ENCODE results near the gene IFI27L1. TPM values are rescaled to one million over a fixed set of nuclear protein-coding genes. Genes with fewer than 3 reads are reported as not detected.
A peak's percentile ranks its signal among the peaks of the same experiment; 100 is the strongest.

IFI27L1 gene
- total RNA-seq, 4 donors from 2014 or later, result 7.2 to 11.4 (median 9.3) TPM

DNA sequence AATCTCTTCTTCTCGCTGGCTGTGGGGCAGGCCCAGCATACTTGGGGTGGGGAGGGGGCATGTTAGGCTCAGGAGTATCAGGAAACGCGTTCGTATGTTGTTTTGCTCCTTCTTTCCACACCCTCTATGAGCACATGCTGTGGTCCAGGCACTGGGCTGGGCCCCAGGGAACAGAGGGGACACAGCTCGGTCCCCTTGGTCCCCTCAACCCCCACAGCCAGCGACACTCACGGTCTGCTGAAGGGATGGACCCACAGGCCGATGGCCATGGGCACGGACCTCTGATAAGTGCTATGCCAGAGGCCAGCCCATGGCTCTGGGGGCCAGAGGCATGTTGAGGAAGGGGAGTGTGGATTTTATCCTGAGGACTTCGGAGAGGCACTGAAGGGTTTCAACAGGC lies 35.6 kb downstream of the IFI27L1 start:
- no peak overlapping the region for H3K27ac ChIP-seq
- peak; percentile 46 to 48 for DNase-seq (ENCODE audit: low spot score in 2 of 2)
- H3K4me3 ChIP-seq, result no peak overlapping the region
- no peaks in the 10 kb centered on the region for H3K27me3 ChIP-seq
- H3K4me1 ChIP-seq, result peaks cover 31% of the 10 kb centered on the region
- WGBS, result 93% methylated on average over 10 of the region's 10 CpGs
- no peaks in the 10 kb centered on the region for H3K36me3 ChIP-seq
- TF ChIP-seq POLR2A (IDR thresholded peaks at IDR 0.05), result no peak
- TF ChIP-seq, protein P1, sequence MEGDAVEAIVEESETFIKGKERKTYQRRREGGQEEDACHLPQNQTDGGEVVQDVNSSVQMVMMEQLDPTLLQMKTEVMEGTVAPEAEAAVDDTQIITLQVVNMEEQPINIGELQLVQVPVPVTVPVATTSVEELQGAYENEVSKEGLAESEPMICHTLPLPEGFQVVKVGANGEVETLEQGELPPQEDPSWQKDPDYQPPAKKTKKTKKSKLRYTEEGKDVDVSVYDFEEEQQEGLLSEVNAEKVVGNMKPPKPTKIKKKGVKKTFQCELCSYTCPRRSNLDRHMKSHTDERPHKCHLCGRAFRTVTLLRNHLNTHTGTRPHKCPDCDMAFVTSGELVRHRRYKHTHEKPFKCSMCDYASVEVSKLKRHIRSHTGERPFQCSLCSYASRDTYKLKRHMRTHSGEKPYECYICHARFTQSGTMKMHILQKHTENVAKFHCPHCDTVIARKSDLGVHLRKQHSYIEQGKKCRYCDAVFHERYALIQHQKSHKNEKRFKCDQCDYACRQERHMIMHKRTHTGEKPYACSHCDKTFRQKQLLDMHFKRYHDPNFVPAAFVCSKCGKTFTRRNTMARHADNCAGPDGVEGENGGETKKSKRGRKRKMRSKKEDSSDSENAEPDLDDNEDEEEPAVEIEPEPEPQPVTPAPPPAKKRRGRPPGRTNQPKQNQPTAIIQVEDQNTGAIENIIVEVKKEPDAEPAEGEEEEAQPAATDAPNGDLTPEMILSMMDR (IDR thresholded peaks at IDR 0.05), result no peak
- no peak for TF ChIP-seq EP300 (IDR thresholded peaks at IDR 0.05)
- TF ChIP-seq POLR2AphosphoS5 (IDR thresholded peaks at IDR 0.05), result no peak
- peaks cover 12% of the 10 kb centered on the region for H3K9me3 ChIP-seq

DNA sequence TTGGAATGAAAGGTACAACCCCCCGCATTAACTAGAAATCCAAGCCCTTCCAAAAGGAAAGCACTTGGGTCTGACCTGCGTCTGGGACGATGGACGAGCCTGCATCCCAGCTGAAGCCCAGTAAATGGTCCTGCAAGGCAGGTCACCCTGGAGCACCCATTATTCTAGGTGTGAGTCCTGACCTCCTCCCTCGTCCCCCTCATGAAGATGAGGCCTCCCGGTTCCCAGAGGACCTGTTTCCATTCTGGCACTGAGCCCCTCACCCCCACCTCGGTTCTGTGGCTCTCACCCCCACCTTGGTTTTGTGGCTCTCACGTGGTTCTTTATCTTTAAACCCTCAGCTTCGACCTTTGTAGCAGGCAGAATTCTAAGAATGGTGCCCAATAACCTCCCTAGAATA lies 36.7 kb downstream of the IFI27L1 start:
- Histone ChIP-seq H3K4me3 (no peak overlapping the region), H3K4me1 (peaks cover 25% of the 10 kb centered on the region), H3K36me3 (no peaks in the 10 kb centered on the region), H3K9me3 (peaks cover 12% of the 10 kb centered on the region), H3K27me3 (no peaks in the 10 kb centered on the region), H3K27ac (no peak overlapping the region)
- TF ChIP-seq EP300 (IDR thresholded peaks at IDR 0.05), result no peak
- 82% methylated on average over 9 of the region's 9 CpGs for WGBS
- peak; percentile 18 to 36 for DNase-seq (ENCODE audit: low spot score in 2 of 2)

DNA sequence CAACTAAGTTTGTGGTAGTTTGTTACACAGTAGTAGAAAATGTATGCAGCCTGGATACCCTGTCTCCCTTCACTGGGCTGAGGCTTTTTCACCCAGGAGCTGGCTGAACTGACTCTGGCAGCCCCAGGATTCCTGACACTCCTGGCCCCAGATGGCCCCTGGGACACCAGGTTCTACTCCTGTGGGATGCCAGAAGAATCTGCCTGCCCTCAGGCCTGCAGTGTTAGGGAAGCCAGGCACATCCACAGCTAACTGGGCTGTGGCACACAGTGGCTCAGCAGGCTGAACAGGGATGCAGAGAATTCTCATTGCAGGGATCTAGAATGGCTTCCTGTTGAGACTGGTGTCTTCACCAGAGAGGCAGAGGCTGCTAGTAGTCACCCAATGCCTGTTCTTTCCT lies 38.0 kb downstream of the IFI27L1 start:
- peak; percentile 22 to 24 for DNase-seq (ENCODE audit: low spot score in 2 of 2)
- no peak for TF ChIP-seq POLR2AphosphoS5 (IDR thresholded peaks at IDR 0.05)
- TF ChIP-seq POLR2A (IDR thresholded peaks at IDR 0.05), result no peak
- TF ChIP-seq, protein P1 (IDR thresholded peaks at IDR 0.05), result no peak
- TF ChIP-seq EP300 (IDR thresholded peaks at IDR 0.05), result no peak
- Histone ChIP-seq H3K9me3 (peaks cover 12% of the 10 kb centered on the region), H3K4me3 (no peak overlapping the region), H3K4me1 (peaks cover 14% of the 10 kb centered on the region), H3K36me3 (no peaks in the 10 kb centered on the region), H3K27me3 (no peaks in the 10 kb centered on the region), H3K27ac (no peak overlapping the region)

DNA sequence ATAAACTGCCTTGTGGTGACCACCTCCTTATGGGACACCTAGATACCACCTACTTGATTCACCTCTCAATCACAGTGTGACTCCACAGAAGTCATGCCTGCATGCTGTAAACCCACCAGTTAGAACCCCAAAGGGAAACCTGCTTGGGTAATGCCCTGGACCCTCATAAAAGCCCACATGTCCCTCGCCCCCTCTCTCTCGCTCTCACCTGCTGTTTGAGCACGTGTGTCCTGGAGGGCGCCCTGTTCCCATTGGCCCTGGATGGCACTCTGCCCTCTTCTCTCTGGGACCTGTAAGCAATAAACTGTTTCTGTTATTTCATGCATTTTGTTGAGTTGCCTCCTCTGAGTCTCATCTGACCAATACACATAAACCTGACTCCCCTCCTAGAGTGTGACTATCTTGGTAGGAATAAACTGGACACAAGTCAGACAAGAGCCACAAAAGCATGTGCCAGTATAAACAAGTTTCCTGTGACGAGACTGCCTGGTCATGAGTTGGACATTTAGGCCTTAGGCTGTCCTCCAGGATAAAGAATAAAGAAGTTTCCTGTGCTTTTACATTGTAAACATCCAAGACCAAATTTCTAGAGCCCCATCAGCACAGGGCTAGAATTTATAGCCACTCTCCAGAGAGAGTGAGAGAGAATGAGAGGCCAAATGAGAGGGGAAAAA lies 39.7 kb downstream of the IFI27L1 start:
- H3K4me3 ChIP-seq, result no peak overlapping the region
- peak; percentile 20 to 52 for DNase-seq (ENCODE audit: low spot score in 2 of 2)
- WGBS, result 77% methylated on average over 5 of the region's 5 CpGs
- H3K4me1 ChIP-seq, result no peaks in the 10 kb centered on the region
- H3K27me3 ChIP-seq, result no peaks in the 10 kb centered on the region
- H3K9me3 ChIP-seq, result peaks cover 12% of the 10 kb centered on the region
- H3K27ac ChIP-seq, result no peak overlapping the region
- no peaks in the 10 kb centered on the region for H3K36me3 ChIP-seq
- TF ChIP-seq EP300 (IDR thresholded peaks at IDR 0.05) (no peak), POLR2AphosphoS5 (IDR thresholded peaks at IDR 0.05) (no peak), POLR2A (IDR thresholded peaks at IDR 0.05) (no peak)
- TF ChIP-seq, protein P1 (IDR thresholded peaks at IDR 0.05), result no peak

DNA sequence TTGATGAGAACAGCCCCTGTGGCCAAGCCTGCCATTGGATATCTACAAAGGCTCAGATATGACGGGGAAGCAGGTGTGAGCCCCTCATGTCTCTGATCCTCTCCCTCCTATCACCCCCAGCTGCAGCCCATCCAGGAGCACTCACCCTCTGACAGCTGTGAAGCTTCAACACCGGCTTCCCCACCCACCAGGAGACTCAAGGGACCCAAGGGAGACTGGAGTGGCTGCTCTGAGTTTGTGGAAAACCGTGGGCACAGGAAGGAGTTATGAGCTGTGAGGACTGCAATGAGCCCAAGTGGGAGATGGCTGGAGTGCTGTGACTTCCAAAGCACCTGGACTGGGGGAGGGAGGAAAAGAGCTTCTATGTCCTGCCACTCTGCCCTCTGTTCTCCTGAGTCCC lies 40.4 kb downstream of the IFI27L1 start:
- no peak overlapping the region for H3K27ac ChIP-seq
- peak; percentile 27 to 31 for DNase-seq (ENCODE audit: low spot score in 2 of 2)
- H3K27me3 ChIP-seq, result no peaks in the 10 kb centered on the region
- H3K36me3 ChIP-seq, result no peaks in the 10 kb centered on the region
- peaks cover 12% of the 10 kb centered on the region for H3K9me3 ChIP-seq
- H3K4me1 ChIP-seq, result no peaks in the 10 kb centered on the region
- 60% methylated on average over 2 of the region's 3 CpGs for WGBS
- no peak overlapping the region for H3K4me3 ChIP-seq
- TF ChIP-seq, protein P1 (IDR thresholded peaks at IDR 0.05), result no peak
- TF ChIP-seq EP300 (IDR thresholded peaks at IDR 0.05), result no peak
- no peak for TF ChIP-seq POLR2A (IDR thresholded peaks at IDR 0.05)
- no peak for TF ChIP-seq POLR2AphosphoS5 (IDR thresholded peaks at IDR 0.05)

DNA sequence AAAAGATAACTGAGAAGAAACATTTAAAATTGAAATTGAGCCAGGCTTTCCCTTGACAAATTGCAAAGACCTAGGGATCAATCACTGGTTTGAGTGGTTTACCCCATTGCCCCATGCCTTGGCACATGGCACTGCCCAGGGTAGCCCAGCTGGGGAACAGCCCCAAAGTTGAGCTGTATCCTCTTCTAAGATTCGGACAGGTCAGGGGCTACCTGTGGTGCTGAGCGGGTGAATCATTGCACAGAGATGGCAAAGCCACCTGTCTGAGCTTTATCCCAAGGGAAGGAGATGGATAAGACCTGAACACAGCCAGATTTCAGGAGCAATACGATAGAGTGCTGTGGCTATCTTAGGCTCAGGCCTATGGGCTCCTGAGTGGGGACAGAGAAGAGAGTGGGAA lies 41.3 kb downstream of the IFI27L1 start:
- Histone ChIP-seq H3K27me3 (no peaks in the 10 kb centered on the region), H3K4me1 (no peaks in the 10 kb centered on the region), H3K4me3 (no peak overlapping the region), H3K27ac (no peak overlapping the region), H3K36me3 (no peaks in the 10 kb centered on the region), H3K9me3 (peaks cover 12% of the 10 kb centered on the region)
- peak; percentile 16 to 36 for DNase-seq (ENCODE audit: low spot score in 2 of 2)
- WGBS, result 85% methylated on average over 3 of the region's 3 CpGs
- TF ChIP-seq POLR2A (IDR thresholded peaks at IDR 0.05) (no peak), POLR2AphosphoS5 (IDR thresholded peaks at IDR 0.05) (no peak), EP300 (IDR thresholded peaks at IDR 0.05) (no peak)
- TF ChIP-seq, protein P1 (IDR thresholded peaks at IDR 0.05), result no peak
